Measurements from ENCODE around the gene IL3. TPM values are rescaled to one million over a fixed set of nuclear protein-coding genes. Genes with fewer than 3 reads are reported as not detected.

Gene IL3
- total RNA-seq, 1 donor from 2014 or later, result not detected

- no peaks in the 10 kb centered on the region for H3K4me1 Mint-ChIP-seq
- DNase-seq, result no peak
- H3K4me3 Mint-ChIP-seq, result no peak overlapping the region
- TF ChIP-seq CTCF (IDR thresholded peaks at IDR 0.05), result no peak
- CTCF ChIA-PET, result interaction anchor here (1.4 kb wide), 1 partner anchor 19 kb away, joined by 3 read pairs; no protein-coding TSS in a partner anchor
- POLR2A ChIA-PET, result no interaction called here
- no peaks in the 10 kb centered on the region for H3K36me3 Mint-ChIP-seq (ENCODE audit: low read depth)
- peaks cover 30% of the 10 kb centered on the region for H3K27me3 Mint-ChIP-seq
- ATAC-seq (ENCODE audit: low read depth), result no peak
- H3K9me3 Mint-ChIP-seq, result no peaks in the 10 kb centered on the region
- intact Hi-C loops (cut with micrococcal nuclease), result no loop called here
- no peak overlapping the region for H3K27ac Mint-ChIP-seq
Observed at GRCh38 chr5:132027027-132027426, 33.4 kb upstream of the IL3 start.

DNA sequence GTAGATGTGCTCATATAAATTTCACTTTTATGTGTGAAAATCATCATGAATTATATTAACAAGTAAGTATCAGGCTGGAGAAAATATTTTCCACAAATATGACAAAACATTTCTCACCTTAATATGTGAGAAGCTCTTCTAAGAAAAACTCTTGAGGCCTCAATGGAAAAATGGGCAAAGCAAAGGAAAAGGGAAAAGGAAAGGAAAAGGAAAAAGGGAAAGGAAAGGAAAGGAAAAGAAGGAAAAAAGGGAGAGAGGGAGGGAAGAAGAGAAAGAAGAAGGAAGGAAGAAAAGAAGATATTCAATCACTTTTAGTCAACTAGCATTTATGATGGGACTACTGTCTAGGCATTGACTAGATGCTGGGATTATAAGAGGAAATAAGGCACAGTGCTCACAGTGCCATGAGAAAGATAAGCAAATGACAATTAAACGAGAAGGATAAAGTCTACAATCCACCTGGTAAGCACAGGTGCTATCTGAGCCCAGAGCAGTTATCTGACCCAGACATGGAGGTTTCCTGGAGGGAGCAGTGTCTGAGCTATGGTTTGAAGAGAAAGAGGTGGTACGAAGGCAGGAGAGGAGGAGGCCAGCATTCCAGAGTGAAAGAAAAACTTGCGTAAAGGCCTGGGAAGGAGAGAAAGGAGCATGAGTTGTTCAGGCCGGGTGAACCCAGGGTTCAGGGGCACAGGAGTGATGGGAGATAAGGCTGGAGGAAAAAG lies 30.7 kb upstream of the IL3 start:
- H3K36me3 Mint-ChIP-seq (ENCODE audit: low read depth), result no peaks in the 10 kb centered on the region
- no peak overlapping the region for H3K27ac Mint-ChIP-seq
- DNase-seq (no peak), ATAC-seq (ENCODE audit: low read depth) (no peak)
- no peak for TF ChIP-seq CTCF (IDR thresholded peaks at IDR 0.05)
- POLR2A ChIA-PET, result interaction anchor here (0.6 kb wide), 1 partner anchor 460 kb away, joined by 3 read pairs; no protein-coding TSS in a partner anchor
- CTCF ChIA-PET, result interaction anchor here (0.6 kb wide), 1 partner anchor 12 kb away, joined by 4 read pairs; no protein-coding TSS in a partner anchor
- H3K4me1 Mint-ChIP-seq, result no peaks in the 10 kb centered on the region
- no peak overlapping the region for H3K4me3 Mint-ChIP-seq
- peaks cover 38% of the 10 kb centered on the region for H3K27me3 Mint-ChIP-seq
- intact Hi-C loops (cut with micrococcal nuclease), result no loop called here
- peaks cover 11% of the 10 kb centered on the region for H3K9me3 Mint-ChIP-seq

DNA sequence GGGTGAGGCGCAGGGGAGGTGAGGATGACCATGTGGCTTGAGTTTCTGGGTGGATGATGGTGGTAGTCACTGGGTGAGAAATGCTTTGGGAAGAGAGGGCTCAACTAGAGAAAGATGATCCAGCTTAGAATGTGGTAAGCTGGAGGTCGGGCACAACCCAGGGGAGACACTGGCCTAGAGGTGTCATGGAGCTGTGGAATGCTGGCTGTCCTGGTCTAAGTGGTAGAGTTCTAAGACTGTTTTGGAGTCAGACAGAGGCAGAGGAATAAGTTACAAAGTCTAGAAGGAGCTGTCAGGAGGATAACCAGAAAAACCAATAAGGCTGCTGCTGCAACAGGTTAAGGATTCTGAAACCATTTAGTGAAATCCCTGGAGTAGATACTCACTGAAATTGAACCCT lies 29.8 kb upstream of the IL3 start:
- ChIA-PET CTCF (no interaction called here), POLR2A (no interaction called here)
- H3K4me3 Mint-ChIP-seq, result no peak overlapping the region
- H3K9me3 Mint-ChIP-seq, result peaks cover 11% of the 10 kb centered on the region
- no peak overlapping the region for H3K27ac Mint-ChIP-seq
- peaks cover 38% of the 10 kb centered on the region for H3K27me3 Mint-ChIP-seq
- H3K36me3 Mint-ChIP-seq (ENCODE audit: low read depth), result no peaks in the 10 kb centered on the region
- H3K4me1 Mint-ChIP-seq, result no peaks in the 10 kb centered on the region
- no peak for TF ChIP-seq CTCF (IDR thresholded peaks at IDR 0.05)
- no peak for ATAC-seq (ENCODE audit: low read depth)
- DNase-seq, result no peak
- intact Hi-C loops (cut with micrococcal nuclease), result no loop called here

GRCh38 chr5:132032196-132032595 lies 28.3 kb upstream of the IL3 start:
- CTCF ChIA-PET, result no interaction called here
- TF ChIP-seq CTCF (IDR thresholded peaks at IDR 0.05), result no peak
- peaks cover 11% of the 10 kb centered on the region for H3K9me3 Mint-ChIP-seq
- POLR2A ChIA-PET, result no interaction called here
- no peak overlapping the region for H3K27ac Mint-ChIP-seq
- intact Hi-C loops (cut with micrococcal nuclease), result no loop called here
- ATAC-seq (ENCODE audit: low read depth) (no peak), DNase-seq (no peak)
- H3K36me3 Mint-ChIP-seq (ENCODE audit: low read depth), result no peaks in the 10 kb centered on the region
- no peaks in the 10 kb centered on the region for H3K4me1 Mint-ChIP-seq
- H3K4me3 Mint-ChIP-seq, result no peak overlapping the region
- H3K27me3 Mint-ChIP-seq, result peaks cover 42% of the 10 kb centered on the region

DNA sequence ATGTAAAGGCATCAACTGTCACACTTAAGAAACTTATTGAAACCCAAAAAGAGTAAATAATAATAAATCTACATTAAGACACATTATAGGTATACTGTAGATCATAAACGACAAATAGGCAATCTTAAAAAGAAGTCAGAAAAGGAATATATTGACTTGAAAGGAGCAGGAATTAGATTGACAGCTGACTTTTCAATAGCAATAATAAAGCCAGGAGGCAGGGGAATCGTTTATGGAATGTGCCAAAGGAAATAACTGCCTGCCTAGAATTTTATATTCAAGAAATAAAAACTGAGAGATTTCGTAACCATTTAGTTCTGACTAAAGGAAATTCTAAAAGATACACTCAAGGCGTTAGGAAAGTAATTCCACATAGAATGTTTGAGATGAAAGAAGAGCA lies 27.3 kb upstream of the IL3 start:
- H3K27me3 Mint-ChIP-seq, result peaks cover 36% of the 10 kb centered on the region
- intact Hi-C loops (cut with micrococcal nuclease), result no loop called here
- DNase-seq (no peak), ATAC-seq (ENCODE audit: low read depth) (no peak)
- H3K36me3 Mint-ChIP-seq (ENCODE audit: low read depth), result no peaks in the 10 kb centered on the region
- H3K27ac Mint-ChIP-seq, result no peak overlapping the region
- H3K4me1 Mint-ChIP-seq, result no peaks in the 10 kb centered on the region
- CTCF ChIA-PET, result no interaction called here
- POLR2A ChIA-PET, result no interaction called here
- H3K9me3 Mint-ChIP-seq, result peaks cover 17% of the 10 kb centered on the region
- H3K4me3 Mint-ChIP-seq, result no peak overlapping the region
- TF ChIP-seq CTCF (IDR thresholded peaks at IDR 0.05), result no peak

Measured in activated B cell treated with CpG ODN at 0.5 μM for 24 hours (primary cell).